Measurements from ENCODE around the gene PLCH2. TPM values are rescaled to one million over a fixed set of nuclear protein-coding genes. Genes with fewer than 3 reads are reported as not detected.

The PLCH2 gene
- total and polyA plus RNA-seq, 2 of the 13 experiments (the other 11 are each of a cell fraction or from before 2014, with no cell fraction given) = 0.15 to 0.67 TPM

DNA sequence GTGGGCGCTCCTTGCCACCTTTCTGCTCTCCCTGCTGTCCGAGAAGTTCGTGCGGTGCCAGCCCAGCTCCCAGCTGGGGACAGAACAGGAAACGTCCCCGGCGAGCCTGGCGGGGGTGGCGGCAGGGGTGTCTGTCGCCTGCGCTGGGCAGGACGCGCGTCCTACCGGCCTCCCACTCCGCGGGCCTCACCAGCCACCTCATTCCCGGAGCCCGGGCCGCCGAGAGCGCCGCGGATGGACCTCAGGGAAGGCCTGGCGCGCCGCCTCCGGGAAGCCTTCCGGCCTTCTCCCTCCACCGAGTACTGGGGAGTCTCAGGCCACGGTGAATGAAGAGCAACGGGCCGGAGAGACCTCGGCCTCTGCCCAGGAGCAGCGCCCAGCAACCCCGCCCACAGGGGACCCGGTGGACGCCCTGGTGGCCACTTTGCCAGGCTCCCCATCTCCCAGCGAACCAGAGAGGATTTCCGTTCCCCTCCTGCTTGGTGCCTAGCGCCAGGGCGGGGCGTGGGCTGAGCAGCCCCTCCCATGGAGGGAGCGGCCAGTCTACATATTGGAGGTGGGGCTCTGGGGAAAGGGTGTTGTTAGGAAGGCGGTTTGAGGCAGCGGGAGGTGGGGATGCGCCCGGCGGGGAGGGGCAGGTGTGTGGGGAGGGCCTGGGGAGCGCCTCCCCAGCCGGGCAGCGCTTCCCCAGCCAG is 70.6 kb downstream of the PLCH2 start (continued):
- TF ChIP-seq GATA4 (IDR thresholded peaks at IDR 0.05; ENCODE audit: borderline replicate concordance, low read depth) (no peak), HOXA9 (CRISPR knock-in tag; IDR thresholded peaks at IDR 0.05; ENCODE audit: borderline replicate concordance) (no peak), NRL (CRISPR knock-in tag; IDR thresholded peaks at IDR 0.05; ENCODE audit: borderline replicate concordance) (no peak), ZNF343 (CRISPR knock-in tag; IDR thresholded peaks at IDR 0.05) (no peak), YEATS4 (CRISPR knock-in tag; IDR thresholded peaks at IDR 0.05; ENCODE audit: borderline replicate concordance) (peak; percentile 54; the same call in 1 of the 2 replicates), KLF11 (CRISPR knock-in tag; IDR thresholded peaks at IDR 0.05) (no peak), KDM1A (CRISPR knock-in tag; IDR thresholded peaks at IDR 0.05) (0 out of 2 replicates have a peak, but pooled peaks have one; percentile 15), ZNF331 (CRISPR knock-in tag; IDR thresholded peaks at IDR 0.05) (no peak), AHR (CRISPR knock-in tag; IDR thresholded peaks at IDR 0.05) (no peak), MYNN (CRISPR knock-in tag; IDR thresholded peaks at IDR 0.05; ENCODE audit: low read depth) (no peak), MBD4 (IDR thresholded peaks at IDR 0.05; ENCODE audit: borderline replicate concordance, low read length) (no peak), POLR2AphosphoS5 (IDR thresholded peaks at IDR 0.05; ENCODE audit: low read depth, low read length) (0 out of 2 replicates have a peak, but pooled peaks have one; percentile 9), SMARCE1 (IDR thresholded peaks at IDR 0.05; ENCODE audit: borderline replicate concordance) (no peak), ZNF160 (CRISPR knock-in tag; IDR thresholded peaks at IDR 0.05) (no peak; the same call in 1 of the 2 replicates), HNF4A (CRISPR knock-in tag; IDR thresholded peaks at IDR 0.05) (no peak), MLLT10 (CRISPR knock-in tag; IDR thresholded peaks at IDR 0.05) (no peak), RARG (CRISPR knock-in tag; IDR thresholded peaks at IDR 0.05; ENCODE audit: low read depth) (no peak)
- TF ChIP-seq, protein P1, sequence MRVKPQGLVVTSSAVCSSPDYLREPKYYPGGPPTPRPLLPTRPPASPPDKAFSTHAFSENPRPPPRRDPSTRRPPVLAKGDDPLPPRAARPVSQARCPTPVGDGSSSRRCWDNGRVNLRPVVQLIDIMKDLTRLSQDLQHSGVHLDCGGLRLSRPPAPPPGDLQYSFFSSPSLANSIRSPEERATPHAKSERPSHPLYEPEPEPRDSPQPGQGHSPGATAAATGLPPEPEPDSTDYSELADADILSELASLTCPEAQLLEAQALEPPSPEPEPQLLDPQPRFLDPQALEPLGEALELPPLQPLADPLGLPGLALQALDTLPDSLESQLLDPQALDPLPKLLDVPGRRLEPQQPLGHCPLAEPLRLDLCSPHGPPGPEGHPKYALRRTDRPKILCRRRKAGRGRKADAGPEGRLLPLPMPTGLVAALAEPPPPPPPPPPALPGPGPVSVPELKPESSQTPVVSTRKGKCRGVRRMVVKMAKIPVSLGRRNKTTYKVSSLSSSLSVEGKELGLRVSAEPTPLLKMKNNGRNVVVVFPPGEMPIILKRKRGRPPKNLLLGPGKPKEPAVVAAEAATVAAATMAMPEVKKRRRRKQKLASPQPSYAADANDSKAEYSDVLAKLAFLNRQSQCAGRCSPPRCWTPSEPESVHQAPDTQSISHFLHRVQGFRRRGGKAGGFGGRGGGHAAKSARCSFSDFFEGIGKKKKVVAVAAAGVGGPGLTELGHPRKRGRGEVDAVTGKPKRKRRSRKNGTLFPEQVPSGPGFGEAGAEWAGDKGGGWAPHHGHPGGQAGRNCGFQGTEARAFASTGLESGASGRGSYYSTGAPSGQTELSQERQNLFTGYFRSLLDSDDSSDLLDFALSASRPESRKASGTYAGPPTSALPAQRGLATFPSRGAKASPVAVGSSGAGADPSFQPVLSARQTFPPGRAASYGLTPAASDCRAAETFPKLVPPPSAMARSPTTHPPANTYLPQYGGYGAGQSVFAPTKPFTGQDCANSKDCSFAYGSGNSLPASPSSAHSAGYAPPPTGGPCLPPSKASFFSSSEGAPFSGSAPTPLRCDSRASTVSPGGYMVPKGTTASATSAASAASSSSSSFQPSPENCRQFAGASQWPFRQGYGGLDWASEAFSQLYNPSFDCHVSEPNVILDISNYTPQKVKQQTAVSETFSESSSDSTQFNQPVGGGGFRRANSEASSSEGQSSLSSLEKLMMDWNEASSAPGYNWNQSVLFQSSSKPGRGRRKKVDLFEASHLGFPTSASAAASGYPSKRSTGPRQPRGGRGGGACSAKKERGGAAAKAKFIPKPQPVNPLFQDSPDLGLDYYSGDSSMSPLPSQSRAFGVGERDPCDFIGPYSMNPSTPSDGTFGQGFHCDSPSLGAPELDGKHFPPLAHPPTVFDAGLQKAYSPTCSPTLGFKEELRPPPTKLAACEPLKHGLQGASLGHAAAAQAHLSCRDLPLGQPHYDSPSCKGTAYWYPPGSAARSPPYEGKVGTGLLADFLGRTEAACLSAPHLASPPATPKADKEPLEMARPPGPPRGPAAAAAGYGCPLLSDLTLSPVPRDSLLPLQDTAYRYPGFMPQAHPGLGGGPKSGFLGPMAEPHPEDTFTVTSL (CRISPR knock-in tag; IDR thresholded peaks at IDR 0.05; ENCODE audit: borderline replicate concordance) = no peak
- TF ChIP-seq, protein P2, sequence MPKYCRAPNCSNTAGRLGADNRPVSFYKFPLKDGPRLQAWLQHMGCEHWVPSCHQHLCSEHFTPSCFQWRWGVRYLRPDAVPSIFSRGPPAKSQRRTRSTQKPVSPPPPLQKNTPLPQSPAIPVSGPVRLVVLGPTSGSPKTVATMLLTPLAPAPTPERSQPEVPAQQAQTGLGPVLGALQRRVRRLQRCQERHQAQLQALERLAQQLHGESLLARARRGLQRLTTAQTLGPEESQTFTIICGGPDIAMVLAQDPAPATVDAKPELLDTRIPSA (CRISPR knock-in tag; IDR thresholded peaks at IDR 0.05; ENCODE audit: borderline replicate concordance) = no peak
- TF ChIP-seq, protein P3, sequence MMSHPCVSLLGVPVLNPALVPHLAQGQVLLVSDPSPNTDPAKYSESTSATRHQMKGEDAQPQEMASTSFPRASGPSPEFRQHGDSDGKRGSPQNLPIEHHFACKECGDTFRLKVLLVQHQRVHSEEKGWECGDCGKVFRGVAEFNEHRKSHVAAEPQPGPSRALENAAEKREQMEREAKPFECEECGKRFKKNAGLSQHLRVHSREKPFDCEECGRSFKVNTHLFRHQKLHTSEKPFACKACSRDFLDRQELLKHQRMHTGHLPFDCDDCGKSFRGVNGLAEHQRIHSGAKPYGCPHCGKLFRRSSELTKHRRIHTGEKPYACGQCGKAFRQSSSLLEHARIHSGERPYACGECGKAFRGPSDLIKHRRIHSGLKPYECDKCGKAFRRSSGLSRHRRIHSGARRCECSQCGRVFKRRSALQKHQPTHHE (CRISPR knock-in tag; IDR thresholded peaks at IDR 0.05; ENCODE audit: borderline replicate concordance) = no peak
- TF ChIP-seq, protein P4, sequence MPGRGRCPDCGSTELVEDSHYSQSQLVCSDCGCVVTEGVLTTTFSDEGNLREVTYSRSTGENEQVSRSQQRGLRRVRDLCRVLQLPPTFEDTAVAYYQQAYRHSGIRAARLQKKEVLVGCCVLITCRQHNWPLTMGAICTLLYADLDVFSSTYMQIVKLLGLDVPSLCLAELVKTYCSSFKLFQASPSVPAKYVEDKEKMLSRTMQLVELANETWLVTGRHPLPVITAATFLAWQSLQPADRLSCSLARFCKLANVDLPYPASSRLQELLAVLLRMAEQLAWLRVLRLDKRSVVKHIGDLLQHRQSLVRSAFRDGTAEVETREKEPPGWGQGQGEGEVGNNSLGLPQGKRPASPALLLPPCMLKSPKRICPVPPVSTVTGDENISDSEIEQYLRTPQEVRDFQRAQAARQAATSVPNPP (CRISPR knock-in tag; IDR thresholded peaks at IDR 0.05) = no peak
- TF ChIP-seq, protein P5, sequence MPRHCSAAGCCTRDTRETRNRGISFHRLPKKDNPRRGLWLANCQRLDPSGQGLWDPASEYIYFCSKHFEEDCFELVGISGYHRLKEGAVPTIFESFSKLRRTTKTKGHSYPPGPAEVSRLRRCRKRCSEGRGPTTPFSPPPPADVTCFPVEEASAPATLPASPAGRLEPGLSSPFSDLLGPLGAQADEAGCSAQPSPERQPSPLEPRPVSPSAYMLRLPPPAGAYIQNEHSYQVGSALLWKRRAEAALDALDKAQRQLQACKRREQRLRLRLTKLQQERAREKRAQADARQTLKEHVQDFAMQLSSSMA (CRISPR knock-in tag; IDR thresholded peaks at IDR 0.05) = no peak

Measured in HepG2 (cell line).